Astrocyte (in vitro differentiated cells and primary cell): ENCODE results near the gene FNDC3A. TPM values are rescaled to one million over a fixed set of nuclear protein-coding genes. Genes with fewer than 3 reads are reported as not detected.
A peak's percentile ranks its signal among the peaks of the same experiment; 100 is the strongest.

ENCODE experiments used
- DNase-seq: peaks from one replicate; pipeline ENCODE4 v3.0.0-alpha.2; 2010; ENCODE audit warnings: low read depth
- FAIRE-seq: peaks from 2 replicates; lab custom pipeline; 2011; peaks lifted over from hg19 to GRCh38; lab: Jason Lieb, UNC
- H2AFZ ChIP-seq: 2 replicates; pipeline ENCODE4 v1.6.0; 2012; ENCODE audit warnings: low read depth, low read length, inconsistent platforms
- H3K27ac ChIP-seq: 2 replicates; pipeline ENCODE4 v1.5.1; 2011; ENCODE audit warnings: low read depth, low read length, inconsistent platforms
- H3K27me3 ChIP-seq: 2 replicates; pipeline ENCODE4 v1.6.0; 2011; ENCODE audit warnings: low read length, inconsistent platforms; ENCODE audit not compliant: insufficient read depth
- H3K36me3 ChIP-seq: 2 replicates; pipeline ENCODE4 v1.5.1; 2011; ENCODE audit warnings: low read length, inconsistent platforms; ENCODE audit not compliant: insufficient read depth
- H3K4me1 ChIP-seq: 2 replicates; pipeline ENCODE4 v1.5.1; 2011; ENCODE audit warnings: low read length, inconsistent platforms; ENCODE audit not compliant: insufficient read depth
- H3K4me2 ChIP-seq: 2 replicates; pipeline ENCODE4 v1.6.0; 2012; ENCODE audit warnings: low read length, inconsistent platforms
- H3K4me3 ChIP-seq: 2 replicates; pipeline ENCODE4 v1.5.1; 2011; ENCODE audit warnings: low read depth, mild to moderate bottlenecking, low read length, inconsistent platforms; ENCODE audit not compliant: insufficient read depth
- H3K79me2 ChIP-seq: 2 replicates; pipeline ENCODE4 v1.6.0; 2012; ENCODE audit warnings: mild to moderate bottlenecking, low read length, inconsistent platforms; ENCODE audit not compliant: insufficient read depth
- H3K9ac ChIP-seq: 2 replicates; pipeline ENCODE4 v1.6.0; 2012; ENCODE audit warnings: mild to moderate bottlenecking, low read length, inconsistent platforms
- H3K9me3 ChIP-seq: 2 replicates; pipeline ENCODE4 v1.5.1; 2012; ENCODE audit warnings: low read depth, mild to moderate bottlenecking, low read length, inconsistent platforms; ENCODE audit not compliant: insufficient read depth
- H4K20me1 ChIP-seq: 2 replicates; pipeline ENCODE4 v1.6.0; 2012; ENCODE audit warnings: low read length, inconsistent platforms; ENCODE audit not compliant: insufficient read depth
- H3K27ac Mint-ChIP-seq: one replicate; pipeline ENCODE4 v1.8.0; 2021; ENCODE audit warnings: mild to moderate bottlenecking, mixed read lengths; ENCODE audit not compliant: unreplicated experiment
- H3K27me3 Mint-ChIP-seq: one replicate; pipeline ENCODE4 v1.8.0; 2021; ENCODE audit warnings: low read depth, mixed read lengths; ENCODE audit not compliant: unreplicated experiment
- H3K36me3 Mint-ChIP-seq: one replicate; pipeline ENCODE4 v1.8.0; 2021; ENCODE audit warnings: low read depth, mixed read lengths; ENCODE audit not compliant: unreplicated experiment
- H3K4me1 Mint-ChIP-seq: one replicate; pipeline ENCODE4 v1.8.0; 2021; ENCODE audit warnings: low read depth, mixed read lengths; ENCODE audit not compliant: unreplicated experiment
- H3K4me3 Mint-ChIP-seq: one replicate; pipeline ENCODE4 v1.8.0; 2021; ENCODE audit warnings: mild to moderate bottlenecking, moderate library complexity, mixed read lengths; ENCODE audit not compliant: unreplicated experiment
- H3K9me3 Mint-ChIP-seq: one replicate; pipeline ENCODE4 v1.8.0; 2021; ENCODE audit warnings: mild to moderate bottlenecking, mixed read lengths; ENCODE audit not compliant: unreplicated experiment
- EZH2 ChIP-seq: IDR thresholded peaks from 2 replicates; pipeline ENCODE4 v1.6.1; 2012; ENCODE audit warnings: mild to moderate bottlenecking, low read length, inconsistent platforms; ENCODE audit not compliant: insufficient read depth
- total RNA-seq: library from RNA; stranded (reverse); gene quantifications from 2 replicates; pipeline ENCODE4 v1.2.1, GENCODE V29; 2021
- TF ChIP-seq, protein P1 (sequence below): IDR thresholded peaks from 2 replicates; pipeline ENCODE4 v1.5.1; 2011; ENCODE audit warnings: low read depth, mild to moderate bottlenecking, inconsistent platforms, low read length, moderate library complexity; ENCODE audit not compliant: insufficient read depth

Gene FNDC3A
- total RNA-seq, 1 donor from 2014 or later = 82.6 TPM

DNA sequence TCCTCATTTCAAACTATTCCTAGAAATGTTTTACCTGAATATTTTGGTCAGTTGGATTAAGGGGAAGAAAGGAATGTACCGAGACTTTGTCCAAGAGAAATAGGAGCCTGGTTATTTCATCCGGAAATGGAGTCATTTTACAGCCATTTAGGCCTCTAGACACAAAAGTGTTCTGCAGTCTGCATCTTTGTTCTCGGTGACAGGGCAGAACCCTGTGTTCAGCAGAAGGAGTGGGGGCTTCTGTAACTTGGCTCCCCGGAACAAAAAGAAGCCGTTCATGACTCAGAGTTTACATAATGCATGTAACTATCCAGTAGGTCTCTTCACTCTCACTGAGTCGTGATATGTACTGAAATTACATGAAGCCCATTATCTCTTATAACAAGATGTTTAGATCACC, 21.6 kb upstream of the FNDC3A start:
- DNase-seq (peak; percentile 66), FAIRE-seq (no peak)
- no peak overlapping the region for H3K27ac ChIP-seq
- no peak for TF ChIP-seq EZH2
- TF ChIP-seq, protein P1, sequence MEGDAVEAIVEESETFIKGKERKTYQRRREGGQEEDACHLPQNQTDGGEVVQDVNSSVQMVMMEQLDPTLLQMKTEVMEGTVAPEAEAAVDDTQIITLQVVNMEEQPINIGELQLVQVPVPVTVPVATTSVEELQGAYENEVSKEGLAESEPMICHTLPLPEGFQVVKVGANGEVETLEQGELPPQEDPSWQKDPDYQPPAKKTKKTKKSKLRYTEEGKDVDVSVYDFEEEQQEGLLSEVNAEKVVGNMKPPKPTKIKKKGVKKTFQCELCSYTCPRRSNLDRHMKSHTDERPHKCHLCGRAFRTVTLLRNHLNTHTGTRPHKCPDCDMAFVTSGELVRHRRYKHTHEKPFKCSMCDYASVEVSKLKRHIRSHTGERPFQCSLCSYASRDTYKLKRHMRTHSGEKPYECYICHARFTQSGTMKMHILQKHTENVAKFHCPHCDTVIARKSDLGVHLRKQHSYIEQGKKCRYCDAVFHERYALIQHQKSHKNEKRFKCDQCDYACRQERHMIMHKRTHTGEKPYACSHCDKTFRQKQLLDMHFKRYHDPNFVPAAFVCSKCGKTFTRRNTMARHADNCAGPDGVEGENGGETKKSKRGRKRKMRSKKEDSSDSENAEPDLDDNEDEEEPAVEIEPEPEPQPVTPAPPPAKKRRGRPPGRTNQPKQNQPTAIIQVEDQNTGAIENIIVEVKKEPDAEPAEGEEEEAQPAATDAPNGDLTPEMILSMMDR = no peak
- H3K4me1 ChIP-seq = no peaks in the 10 kb centered on the region
- H4K20me1 ChIP-seq = no peaks in the 10 kb centered on the region
- peak overlapping the region; percentile 69 for H3K4me2 ChIP-seq
- H3K36me3 Mint-ChIP-seq = no peaks in the 10 kb centered on the region
- no peaks in the 10 kb centered on the region for H3K27me3 ChIP-seq
- peak overlapping the region; percentile 55 for H3K27ac Mint-ChIP-seq
- H3K4me3 Mint-ChIP-seq = no peak overlapping the region
- H3K9me3 Mint-ChIP-seq = no peaks in the 10 kb centered on the region
- H2AFZ ChIP-seq = peak overlapping the region; percentile 55
- peak overlapping the region; percentile 3 for H3K9ac ChIP-seq
- H3K36me3 ChIP-seq = no peaks in the 10 kb centered on the region
- H3K4me3 ChIP-seq = no peak overlapping the region
- H3K79me2 ChIP-seq = no peaks in the 10 kb centered on the region
- H3K4me1 Mint-ChIP-seq = peaks cover 11% of the 10 kb centered on the region
- no peaks in the 10 kb centered on the region for H3K9me3 ChIP-seq
- H3K27me3 Mint-ChIP-seq = no peaks in the 10 kb centered on the region

DNA sequence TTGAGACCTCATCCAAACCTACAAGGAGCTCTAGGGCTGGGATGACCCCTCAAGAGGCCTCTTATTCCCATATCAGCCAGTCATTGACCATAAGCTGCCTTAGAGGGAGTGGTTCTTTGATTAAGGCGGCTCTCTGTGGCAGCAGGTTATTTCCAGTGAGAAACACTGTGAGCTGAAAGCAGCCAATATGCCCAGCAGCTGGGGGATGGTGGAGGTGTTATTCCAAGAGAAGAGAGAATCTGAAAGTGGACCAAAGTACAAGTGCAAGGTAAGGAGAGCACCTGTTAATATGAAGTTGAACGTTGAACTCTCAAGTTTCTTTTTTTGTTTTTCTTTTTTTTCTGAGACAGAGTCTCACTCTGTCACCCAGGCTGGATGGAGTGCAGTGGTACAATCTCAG, 20.2 kb upstream of the FNDC3A start:
- FAIRE-seq (no peak), DNase-seq (no peak)
- Mint-ChIP-seq H3K27ac (no peak overlapping the region), H3K9me3 (no peaks in the 10 kb centered on the region), H3K4me3 (no peak overlapping the region), H3K36me3 (no peaks in the 10 kb centered on the region), H3K4me1 (peaks cover 11% of the 10 kb centered on the region), H3K27me3 (no peaks in the 10 kb centered on the region)
- H3K9me3 ChIP-seq = no peaks in the 10 kb centered on the region
- no peak overlapping the region for H3K4me3 ChIP-seq
- H3K4me1 ChIP-seq = no peaks in the 10 kb centered on the region
- H3K4me2 ChIP-seq = no peak overlapping the region
- TF ChIP-seq EZH2 = no peak
- TF ChIP-seq, protein P1 = no peak
- no peaks in the 10 kb centered on the region for H4K20me1 ChIP-seq
- H2AFZ ChIP-seq = no peak overlapping the region
- no peak overlapping the region for H3K27ac ChIP-seq
- no peaks in the 10 kb centered on the region for H3K79me2 ChIP-seq
- no peaks in the 10 kb centered on the region for H3K36me3 ChIP-seq
- no peak overlapping the region for H3K9ac ChIP-seq
- H3K27me3 ChIP-seq = no peaks in the 10 kb centered on the region

DNA sequence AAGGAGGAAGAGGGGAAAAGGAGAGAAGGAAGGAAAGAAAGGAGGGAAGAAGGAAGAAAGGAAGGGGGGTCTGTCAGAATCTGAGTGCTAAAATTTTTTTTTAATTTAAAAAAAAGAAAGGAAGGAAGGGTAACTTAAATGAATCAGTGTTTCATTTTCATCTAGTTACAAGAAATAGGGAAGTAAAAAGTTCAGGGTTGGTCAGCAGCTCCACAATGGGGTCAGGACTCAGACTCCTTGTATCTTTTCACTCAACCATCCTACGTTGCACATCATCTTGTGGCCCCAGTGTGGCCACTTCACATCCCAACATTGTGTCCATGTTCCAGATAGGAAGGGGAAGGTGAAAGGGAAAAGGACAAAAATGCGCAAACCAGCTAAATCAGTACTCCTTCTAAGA, 14.3 kb upstream of the FNDC3A start:
- H3K27me3 Mint-ChIP-seq = no peaks in the 10 kb centered on the region
- no peak overlapping the region for H3K9ac ChIP-seq
- DNase-seq (no peak), FAIRE-seq (no peak)
- no peak overlapping the region for H3K4me3 Mint-ChIP-seq
- H3K9me3 ChIP-seq = no peaks in the 10 kb centered on the region
- no peaks in the 10 kb centered on the region for H3K4me1 Mint-ChIP-seq
- TF ChIP-seq, protein P1 = no peak
- TF ChIP-seq EZH2 = no peak
- no peak overlapping the region for H2AFZ ChIP-seq
- H3K9me3 Mint-ChIP-seq = no peaks in the 10 kb centered on the region
- no peak overlapping the region for H3K27ac Mint-ChIP-seq
- H3K36me3 Mint-ChIP-seq = no peaks in the 10 kb centered on the region
- no peaks in the 10 kb centered on the region for H3K4me1 ChIP-seq
- H3K36me3 ChIP-seq = no peaks in the 10 kb centered on the region
- H3K79me2 ChIP-seq = no peaks in the 10 kb centered on the region
- H3K4me3 ChIP-seq = no peak overlapping the region
- H4K20me1 ChIP-seq = no peaks in the 10 kb centered on the region
- no peak overlapping the region for H3K4me2 ChIP-seq
- H3K27ac ChIP-seq = no peak overlapping the region
- no peaks in the 10 kb centered on the region for H3K27me3 ChIP-seq
